Stimulated activated CD4-positive, alpha-beta T cell treated with anti-CD3 and anti-CD28 coated beads, Interleukin-15, amount 100 ng/mL, for 24 hours (primary cell): ENCODE data around the gene SRCAP.

ENCODE experiments used
- DNase-seq: peaks from one replicate; pipeline ENCODE4 v3.0.0-alpha.2; 2020

The SRCAP gene

DNA sequence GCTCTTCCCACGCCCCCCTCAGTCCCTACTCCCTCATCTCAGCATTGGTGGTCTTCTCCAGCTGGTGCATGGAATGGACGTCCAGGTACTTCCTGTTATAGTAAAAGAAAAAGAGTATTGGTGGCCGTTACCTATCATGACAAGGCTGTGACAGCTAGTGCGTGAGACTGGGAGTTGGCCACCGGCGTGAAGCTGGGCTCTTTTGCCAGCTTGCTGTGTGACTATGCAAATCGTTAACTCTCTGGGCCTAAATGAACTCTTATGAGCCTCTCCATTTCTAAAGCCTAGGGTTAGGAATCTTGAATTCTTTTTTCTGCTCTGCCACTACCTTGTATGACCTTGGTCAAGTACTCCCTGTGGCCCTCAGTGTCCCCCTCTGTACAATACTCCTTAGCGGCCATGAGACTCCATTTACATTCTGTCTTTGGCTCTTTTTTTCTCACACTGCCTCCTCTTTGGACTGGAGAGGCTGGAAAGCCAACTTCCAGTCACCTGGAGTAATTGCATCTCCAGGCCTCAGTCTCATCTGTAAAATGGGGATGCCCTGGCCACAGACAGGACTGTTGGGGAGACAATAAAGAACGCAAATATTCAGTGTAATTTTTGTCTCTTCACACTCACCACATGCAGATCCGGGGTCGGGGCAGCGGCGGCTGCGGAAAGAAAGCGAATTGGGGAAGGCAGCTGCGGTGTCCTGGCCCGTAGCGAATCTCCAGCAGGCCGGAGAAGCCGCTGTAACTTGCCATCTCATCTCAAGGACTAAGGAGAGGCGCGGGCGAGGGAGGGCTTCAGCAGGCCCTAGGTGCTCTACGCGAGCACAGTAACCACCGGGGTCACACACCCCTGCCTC is 61.8 kb downstream of the SRCAP start:
- DNase-seq, result no peak

DNA sequence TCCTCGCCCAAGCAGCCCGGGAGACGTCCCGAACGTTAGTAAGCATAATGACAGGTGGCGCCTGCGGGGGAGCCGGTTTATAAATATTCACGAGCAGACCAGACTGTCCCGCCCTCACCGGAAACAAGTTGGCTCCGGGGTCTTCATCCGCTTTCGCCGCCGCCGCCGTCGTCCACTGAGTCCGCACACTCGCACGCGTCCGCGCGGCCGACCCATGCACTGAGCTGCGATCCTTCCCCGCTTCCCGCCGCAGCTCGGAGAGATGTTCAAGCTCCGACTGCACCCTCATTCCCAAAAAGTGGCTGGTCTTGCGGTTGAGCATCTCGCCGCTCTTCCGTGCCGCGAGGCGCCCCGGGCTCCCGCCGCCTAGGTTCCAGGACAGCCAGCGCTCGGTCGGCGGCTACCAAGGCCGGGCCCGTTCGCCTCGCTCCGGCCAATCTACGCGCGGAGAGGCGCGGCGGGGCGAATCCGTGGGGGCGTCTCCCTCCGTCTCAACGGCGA is 62.5 kb downstream of the SRCAP start:
- peak; percentile 67 for DNase-seq

DNA sequence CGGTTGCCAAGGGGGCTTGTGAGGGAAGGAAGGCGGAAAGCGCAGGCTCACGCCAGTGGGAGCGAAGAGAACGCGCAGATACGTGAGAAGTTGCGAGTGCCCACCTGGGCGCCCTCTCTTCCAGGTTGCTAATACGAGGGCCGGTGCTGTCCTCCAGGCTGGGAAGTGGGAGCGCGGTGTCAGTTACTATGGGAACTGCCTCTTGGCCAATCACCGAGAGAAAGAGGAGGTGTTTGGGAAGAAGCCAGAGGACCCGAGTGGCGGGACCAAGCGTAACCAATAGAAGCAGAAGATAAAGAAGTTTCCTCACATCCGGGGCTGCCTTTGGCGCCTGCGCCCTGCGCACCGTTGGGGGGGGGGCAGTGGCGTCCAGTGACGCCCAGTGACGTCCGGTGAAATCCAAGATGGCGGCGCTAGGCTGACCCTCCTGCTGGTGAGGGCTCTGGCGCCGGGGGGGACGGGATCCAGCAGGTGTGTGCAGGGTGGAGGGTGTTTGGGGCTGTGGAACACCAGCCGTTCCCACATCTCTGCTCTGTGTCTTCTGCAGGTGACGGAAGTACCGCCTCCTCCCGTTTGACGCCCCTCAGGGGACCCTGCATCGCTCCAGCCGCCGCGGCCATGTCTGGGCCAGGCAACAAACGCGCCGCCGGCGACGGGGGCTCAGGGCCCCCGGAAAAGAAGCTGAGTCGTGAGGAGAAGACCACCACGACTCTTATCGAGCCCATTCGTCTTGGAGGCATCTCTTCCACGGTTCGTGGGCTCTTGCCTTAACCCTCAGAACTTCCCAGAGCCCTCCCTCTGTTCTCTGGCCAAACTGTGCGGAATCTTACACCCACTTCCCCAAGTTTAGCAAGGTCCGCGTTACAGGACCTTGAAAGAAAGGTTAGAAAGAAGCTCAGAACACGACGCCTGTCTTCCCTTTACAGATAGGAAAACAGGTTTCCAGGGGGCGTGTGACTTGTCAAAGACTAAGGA is 63.2 kb downstream of the SRCAP start, which contains the start of the genes CFAP119 and RNF40:
Gene CFAP119, minus strand, starts transcription at position 135 of the 975 bp plus-strand sequence. CDS start 314 bp downstream, outside the sequence.
Gene RNF40, plus strand, starts transcription at position 395 of the 975 bp plus-strand sequence. Its CDS starts 224 bp downstream, at position 619.
- peak; percentile 94 for DNase-seq

GRCh38 chr16:30762991-30763725 is 64.2 kb downstream of the SRCAP start:
- DNase-seq, result no peak

DNA sequence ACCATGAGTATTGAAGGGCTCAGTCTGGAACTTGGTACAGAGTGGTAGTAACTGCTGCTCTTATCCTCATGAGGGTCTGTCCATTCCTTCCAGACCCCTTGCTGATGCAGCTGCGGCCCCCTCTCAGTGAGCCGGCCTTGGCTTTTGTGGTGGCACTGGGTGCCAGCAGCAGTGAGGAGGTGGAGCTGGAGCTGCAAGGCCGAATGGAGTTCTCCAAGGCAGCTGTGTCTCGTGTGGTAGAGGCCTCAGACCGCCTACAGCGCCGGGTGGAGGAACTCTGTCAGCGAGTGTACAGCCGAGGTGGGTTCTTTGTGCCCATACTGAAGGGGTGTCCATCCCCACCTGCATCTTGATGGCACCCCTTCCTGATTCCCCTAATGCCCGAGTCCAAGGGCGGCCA is 65.1 kb downstream of the SRCAP start:
- no peak for DNase-seq

DNA sequence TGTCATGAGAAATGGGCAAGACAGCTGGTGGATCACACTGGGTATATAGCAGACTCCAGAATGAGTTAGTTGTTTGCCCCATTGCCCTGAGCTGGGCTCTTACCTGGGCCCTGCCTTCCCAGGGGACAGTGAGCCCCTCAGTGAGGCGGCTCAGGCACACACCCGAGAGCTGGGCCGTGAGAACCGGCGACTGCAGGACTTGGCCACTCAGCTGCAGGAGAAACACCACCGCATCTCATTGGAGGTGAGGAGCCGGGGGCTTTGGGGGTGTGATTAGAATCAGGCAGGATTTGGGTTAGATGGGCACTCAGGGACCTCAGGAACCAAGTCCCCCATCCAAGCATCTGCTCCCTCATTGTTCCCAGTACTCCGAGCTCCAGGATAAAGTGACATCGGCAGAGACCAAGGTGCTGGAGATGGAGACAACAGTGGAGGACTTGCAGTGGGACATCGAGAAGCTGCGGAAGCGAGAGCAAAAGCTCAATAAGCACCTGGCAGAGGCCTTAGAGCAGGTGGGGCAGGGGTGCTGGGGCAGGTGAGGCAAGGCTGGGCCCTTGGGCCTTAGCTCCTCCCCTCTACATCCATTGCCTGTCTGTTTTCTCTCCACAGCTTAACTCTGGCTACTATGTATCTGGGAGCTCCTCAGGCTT is 66.0 kb downstream of the SRCAP start:
- no peak for DNase-seq

GRCh38 chr16:30766206-30766932 is 67.4 kb downstream of the SRCAP start:
- DNase-seq, result no peak

- no peak for DNase-seq
These were observed 67.9 kb downstream of the SRCAP start for GRCh38 chr16:30766933-30767284.

- no peak for DNase-seq
These were observed 68.9 kb downstream of the SRCAP start for GRCh38 chr16:30767767-30768465.

DNA sequence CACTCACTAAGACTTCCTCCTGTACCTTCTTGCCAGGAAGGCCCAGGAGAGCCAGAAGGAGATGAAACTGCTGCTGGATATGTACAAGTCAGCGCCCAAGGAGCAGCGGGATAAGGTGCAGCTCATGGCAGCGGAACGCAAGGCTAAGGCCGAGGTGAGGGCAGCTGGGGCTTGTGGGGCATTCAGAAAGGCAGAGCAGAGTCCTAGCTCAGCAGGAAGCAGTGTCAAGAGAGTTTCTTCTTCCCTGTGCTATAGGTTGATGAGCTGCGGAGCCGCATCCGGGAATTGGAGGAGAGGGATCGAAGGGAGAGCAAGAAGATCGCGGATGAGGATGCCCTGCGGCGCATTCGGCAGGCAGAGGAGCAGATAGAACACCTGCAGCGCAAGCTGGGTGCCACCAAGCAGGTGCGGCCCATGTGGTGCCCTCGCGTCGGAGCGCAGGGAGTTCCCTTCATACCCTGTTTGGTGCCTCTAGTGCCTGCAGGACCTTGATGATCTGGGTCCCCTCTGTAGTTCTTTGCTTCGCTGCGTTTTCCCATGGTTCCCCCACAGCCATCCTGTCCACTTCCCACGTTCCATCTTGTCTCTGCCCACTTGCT is 69.7 kb downstream of the SRCAP start:
- no peak for DNase-seq

DNA sequence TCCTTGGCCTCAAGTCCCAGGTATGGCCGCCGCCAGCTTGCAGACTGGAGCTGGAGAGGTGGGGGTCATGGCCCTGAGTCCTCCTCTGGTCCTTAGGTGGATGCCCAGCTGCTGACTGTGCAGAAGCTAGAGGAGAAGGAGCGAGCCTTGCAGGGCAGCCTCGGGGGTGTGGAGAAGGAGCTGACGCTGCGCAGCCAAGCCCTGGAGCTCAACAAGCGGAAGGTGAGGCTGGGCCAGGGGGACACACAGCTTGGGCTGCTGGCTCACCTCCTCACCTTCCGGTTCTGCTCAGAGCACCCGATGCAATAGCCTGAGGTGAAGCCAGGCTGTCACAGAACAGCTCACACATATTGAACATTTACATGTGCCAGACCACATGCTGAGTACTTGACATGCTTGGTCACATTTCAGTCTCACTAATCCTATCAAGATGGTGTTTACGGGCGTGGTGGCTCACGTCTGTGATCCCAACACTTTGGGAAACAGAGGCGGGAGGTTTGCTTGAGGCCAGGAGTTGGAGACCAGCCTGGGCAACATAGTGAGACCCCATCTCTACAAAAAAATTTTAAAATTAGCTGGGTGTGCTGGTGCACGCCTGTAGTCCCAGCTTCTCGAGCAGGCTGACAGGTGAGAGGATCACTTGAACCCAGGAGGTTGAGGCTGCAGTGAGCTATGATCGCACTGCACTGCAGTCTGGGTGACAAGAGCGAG is 70.6 kb downstream of the SRCAP start:
- DNase-seq, result no peak

GRCh38 chr16:30771726-30772125 is 72.8 kb downstream of the SRCAP start:
- no peak for DNase-seq

- no peak for DNase-seq
These were observed 74.9 kb downstream of the SRCAP start for GRCh38 chr16:30773826-30774225.

DNA sequence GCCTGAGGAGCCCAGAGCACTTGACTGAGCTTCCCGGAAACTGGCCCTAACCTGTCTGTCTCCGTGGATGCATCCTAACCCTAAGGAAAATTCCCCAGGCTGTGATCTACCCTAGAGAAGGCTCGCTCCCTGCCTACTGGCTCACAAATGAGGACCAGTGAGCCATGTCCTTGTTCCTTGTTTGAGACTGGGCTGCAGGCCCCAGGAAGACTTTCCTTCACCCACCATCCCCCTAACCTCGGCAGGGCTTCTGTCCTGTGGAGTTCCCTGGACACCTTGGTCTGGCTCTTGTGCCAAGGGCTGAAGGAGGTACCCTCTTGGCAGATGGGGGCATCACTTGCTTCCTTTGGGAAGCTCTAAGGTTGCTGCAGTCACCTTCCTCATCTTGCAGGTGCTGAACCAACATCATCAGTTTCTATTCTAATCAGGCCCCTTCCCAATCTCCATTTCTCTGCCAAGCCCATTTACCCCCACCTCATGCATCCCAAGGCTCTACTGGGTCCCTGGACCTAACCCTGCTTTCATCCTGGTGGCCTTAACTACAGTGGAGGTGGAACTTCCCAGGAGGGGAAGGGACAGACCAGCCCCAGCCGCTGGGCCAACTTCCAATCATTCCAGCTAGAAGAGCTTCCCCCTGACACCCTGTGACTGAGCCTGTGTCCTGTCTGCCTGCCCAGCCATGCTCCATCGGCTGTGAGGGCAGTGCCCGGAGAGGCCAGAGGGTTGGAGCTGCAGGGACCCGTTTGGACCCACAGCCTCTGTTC is 75.6 kb downstream of the SRCAP start:
- no peak for DNase-seq

DNA sequence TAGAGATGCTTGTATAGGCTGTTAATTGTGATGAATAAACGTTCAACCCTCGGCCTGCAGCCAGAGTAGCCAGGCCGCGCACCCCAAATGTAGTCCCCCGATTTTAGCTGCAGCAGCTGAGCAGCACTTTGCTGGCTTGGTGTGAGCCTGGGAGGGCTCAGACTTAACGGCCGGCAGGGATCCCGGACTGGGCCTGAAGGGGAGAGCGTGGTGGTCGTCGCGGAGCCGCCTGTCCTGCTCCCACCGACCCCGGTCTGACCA is 76.1 kb downstream of the SRCAP start:
- no peak for DNase-seq

- DNase-seq, result peak; percentile 79
These were observed 76.6 kb downstream of the SRCAP start for GRCh38 chr16:30775392-30776188.

- DNase-seq, result no peak
These were observed 78.8 kb downstream of the SRCAP start for GRCh38 chr16:30777591-30778297.
